Dedifferentiated amniotic fluid mesenchymal stem cell (primary cell): ENCODE results near the gene OR51E2.
A peak's percentile ranks its signal among the peaks of the same experiment; 100 is the strongest.

Experiments used
- DNase-seq: peaks from one replicate; pipeline ENCODE4 v3.0.0-alpha.2; 2016; ENCODE audit errors: extremely low spot score

The OR51E2 gene

DNA sequence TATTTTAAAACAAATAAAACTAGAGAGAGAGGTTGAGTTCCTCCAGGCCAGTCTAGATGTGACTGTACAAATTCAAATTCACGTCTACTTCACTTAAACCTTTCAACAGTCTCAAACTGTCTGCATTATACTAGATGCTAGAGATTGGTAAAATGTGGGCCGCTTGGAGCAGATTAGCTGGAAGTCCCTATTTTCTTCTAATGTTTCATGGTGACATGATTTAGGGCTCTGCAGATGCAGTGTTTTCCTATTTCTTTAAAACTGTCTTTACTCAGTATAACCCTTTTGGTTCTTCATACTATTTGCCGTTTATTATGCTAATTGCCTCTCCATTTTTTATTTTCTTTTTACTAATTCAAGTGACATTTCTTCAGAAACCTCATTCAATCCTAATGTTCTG lies 33.5 kb downstream of the OR51E2 start:
- DNase-seq, result no peak

DNA sequence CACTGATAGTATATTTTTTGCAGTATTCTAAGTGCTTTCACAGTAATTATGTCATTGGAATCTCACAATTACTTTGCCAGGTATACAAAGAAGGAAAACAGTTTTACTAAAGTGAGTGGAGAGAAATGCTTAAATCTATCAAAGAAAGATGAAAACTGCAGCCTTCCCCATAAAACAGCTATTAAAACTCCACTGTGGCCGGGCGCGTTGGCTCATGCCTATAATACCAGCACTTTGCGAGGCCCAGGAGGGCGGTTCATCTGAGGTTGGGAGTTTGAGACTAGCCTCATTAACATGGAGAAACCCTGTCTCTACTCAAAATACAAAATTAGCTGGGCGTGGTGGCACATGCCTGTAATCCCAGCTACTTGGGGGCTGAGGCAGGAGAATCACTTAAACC lies 34.8 kb downstream of the OR51E2 start:
- no peak for DNase-seq

DNA sequence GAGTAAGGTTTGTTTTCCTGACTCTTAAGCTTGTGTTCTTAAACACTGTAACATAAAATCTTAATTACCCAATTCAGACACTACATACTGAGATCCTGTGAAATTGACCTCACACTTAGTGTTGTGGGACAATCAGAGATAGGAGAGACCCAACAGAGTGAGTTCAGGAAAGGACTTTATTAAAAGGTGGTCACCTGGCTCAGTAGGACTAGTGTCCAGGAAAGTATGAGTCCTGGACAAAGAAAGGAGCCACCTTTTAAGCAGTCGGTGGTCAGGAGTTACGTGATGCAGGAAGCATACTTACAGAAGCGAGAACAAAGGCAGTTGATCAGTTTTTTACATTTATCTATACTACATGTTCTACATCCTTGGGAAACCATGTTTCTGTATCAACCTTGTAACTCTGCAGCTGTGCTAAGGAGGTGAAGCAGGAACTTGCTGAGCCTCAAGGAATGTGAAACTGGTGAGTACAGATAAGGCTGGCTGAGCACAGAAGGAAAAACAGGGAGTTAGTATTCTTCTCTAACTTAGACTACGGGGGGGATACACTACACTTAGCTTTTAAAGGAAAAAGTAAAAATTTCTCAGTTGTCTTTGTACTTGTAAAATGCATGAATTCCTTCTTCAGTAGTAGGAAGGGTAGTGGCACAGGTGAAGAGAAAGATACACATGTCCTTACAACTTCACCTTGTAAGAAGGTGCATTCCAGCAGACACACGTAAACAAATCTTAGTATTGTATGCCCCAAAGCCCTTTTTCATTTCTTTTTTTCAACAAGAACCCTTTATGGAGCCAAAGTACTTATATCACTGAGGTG lies 38.8 kb downstream of the OR51E2 start:
- DNase-seq, result no peak

DNA sequence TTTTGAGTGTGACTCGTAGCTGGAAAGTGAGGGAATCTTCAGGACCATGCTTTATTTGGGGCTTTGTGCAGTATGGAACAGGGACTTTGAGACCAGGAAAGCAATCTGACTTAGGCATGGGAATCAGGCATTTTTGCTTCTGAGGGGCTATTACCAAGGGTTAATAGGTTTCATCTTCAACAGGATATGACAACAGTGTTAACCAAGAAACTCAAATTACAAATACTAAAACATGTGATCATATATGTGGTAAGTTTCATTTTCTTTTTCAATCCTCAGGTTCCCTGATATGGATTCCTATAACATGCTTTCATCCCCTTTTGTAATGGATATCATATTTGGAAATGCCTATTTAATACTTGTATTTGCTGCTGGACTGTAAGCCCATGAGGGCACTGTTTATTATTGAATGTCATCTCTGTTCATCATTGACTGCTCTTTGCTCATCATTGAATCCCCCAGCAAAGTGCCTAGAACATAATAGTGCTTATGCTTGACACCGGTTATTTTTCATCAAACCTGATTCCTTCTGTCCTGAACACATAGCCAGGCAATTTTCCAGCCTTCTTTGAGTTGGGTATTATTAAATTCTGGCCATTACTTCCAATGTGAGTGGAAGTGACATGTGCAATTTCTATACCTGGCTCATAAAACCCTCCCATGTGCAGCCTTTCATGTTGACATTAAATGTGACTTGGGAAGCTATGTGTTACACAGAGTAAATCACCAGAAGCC lies 42.9 kb downstream of the OR51E2 start:
- no peak for DNase-seq

DNA sequence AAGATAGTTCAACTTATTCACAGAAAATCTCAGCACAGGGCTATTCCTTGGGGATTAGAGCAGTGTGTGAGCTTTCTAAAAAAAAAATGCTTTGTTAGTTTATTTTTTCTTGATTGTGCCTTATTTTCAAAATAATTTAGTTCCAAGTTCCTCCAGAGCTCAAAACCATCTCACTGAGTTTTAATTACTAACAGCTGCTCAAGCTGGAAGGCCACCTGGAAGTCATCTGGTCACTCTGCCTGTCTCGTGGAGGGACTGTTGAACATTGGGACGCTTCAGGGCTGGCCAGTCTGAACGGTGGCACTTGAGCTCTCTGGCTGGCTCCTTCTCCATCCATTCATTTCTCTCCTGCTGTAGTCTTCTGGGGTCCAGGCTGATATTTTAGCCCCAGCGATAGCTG lies 49.9 kb downstream of the OR51E2 start:
- no peak for DNase-seq

DNA sequence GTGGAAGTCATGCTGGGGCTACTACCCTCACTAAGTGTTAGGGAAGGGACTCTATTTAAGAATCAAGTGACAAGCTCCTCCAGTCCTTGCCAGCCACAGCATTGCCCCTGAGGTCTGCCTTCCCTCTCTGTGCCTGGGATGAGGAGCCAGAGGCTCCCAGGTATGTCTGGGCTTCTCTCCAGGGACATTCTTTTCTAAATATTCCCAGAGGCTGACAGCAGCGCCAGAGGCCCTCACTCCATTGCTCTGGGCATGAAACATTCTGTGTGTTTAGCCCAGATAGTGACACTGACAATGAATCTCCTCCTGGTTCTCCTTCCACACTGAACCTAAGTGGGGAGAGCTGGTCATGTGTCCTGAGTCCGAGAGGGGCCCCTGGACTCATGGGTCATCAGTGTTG lies 51.7 kb downstream of the OR51E2 start:
- DNase-seq, result no peak

DNA sequence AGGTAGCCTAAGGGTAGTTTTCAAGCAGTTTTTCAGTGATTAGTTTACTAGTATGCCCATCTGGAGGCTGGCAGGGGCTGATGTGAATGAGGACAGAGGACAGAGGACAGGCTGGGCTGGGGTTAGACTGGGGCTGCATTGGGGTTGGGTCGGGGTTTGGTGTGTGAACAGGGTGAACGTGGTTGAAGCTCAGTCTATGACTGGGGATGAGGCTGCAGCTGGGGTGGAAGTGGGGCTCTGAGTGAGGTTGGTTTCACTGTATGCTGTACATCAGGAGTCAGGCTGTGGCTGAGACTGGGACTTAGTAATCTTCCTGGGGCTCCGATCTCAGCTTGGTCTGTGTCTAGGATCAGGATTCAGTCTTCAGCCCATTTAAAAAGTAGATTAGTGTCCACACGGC lies 53.4 kb downstream of the OR51E2 start:
- DNase-seq, result no peak

DNA sequence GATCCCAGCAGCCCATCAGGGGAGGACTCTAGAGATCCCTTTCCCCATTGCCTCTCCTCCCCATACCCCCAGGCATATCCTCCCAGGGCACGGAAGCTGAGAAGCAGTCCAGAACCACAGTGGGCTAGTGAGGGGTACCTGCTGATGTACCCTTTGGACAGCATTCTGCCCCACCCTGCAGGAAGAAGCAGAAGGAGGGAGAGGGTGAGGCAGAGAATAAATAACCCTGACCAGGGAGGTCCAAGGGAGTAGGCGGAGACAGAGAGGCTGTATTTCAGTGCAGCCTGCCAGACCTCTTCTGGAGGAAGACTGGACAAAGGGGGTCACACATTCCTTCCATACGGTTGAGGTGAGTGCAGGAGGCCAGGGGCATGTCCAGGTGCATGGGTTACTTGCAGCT lies 54.0 kb downstream of the OR51E2 start, which contains the start of gene OR51E1:
Gene OR51E1 (plus strand): TSS at position 301 of the 400 bp plus-strand sequence. CDS start 8,545 bp downstream, outside the sequence.
- DNase-seq, result no peak

DNA sequence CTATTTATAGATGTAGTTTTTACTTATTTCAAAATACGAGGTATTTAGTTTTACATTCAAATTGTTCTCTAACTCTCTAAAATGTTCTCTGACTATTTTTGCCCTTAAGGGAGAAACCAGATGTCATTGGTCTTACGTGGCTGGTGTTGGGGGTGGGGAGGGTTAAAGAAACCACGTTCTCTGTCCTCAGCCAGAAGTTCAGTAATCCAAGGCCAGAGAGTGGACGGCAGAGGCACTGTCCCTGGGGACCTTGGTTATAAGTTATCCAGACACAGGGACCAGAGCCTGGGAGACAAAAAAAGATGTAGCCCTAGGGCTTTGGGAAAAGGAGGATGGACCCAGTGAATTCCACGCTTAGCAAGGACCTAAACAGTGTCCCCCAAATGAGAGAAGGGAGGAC lies 54.6 kb downstream of the OR51E2 start:
- no peak for DNase-seq

DNA sequence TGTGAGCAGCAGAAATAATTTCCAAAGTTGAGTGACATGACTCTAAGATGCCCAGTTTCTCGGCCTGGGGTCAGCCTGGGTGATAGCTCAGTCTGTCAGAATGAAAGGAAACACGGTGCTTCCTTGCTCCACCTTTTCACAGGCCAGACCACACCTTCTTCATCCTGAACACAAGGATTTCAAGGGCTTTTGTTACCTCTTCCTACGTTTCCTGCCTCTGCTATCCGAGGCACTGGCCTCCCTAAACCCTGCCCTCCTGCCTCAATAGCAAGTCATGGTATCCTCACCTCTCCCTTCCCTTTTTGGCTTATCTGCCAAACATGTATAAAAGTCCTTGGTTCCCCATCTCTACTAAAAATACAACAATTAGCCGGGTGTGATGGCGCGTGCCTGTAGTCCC lies 55.6 kb downstream of the OR51E2 start:
- DNase-seq, result no peak

DNA sequence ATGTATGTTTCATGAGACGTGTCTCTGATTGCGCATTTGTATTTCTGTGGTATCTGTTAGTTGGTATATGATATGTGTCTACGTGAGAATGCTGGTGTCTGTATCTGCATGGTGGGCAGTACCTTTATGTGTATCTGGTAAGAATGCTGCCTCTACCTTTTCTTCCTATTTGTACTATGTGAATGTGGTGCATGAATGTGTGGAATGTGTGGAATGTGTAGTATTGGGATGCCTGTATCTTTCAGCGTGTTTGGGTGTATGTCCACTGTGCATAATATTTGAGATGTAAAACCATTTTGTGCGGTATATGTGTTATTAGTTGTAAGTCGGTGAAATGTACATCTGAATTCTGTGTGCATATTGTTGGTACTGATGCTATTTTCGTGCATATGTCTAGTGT lies 56.2 kb downstream of the OR51E2 start:
- no peak for DNase-seq

DNA sequence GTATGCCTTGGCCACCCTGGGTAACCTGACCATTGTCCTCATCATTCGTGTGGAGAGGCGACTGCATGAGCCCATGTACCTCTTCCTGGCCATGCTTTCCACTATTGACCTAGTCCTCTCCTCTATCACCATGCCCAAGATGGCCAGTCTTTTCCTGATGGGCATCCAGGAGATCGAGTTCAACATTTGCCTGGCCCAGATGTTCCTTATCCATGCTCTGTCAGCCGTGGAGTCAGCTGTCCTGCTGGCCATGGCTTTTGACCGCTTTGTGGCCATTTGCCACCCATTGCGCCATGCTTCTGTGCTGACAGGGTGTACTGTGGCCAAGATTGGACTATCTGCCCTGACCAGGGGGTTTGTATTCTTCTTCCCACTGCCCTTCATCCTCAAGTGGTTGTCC lies 57.7 kb downstream of the OR51E2 start:
- no peak for DNase-seq

DNA sequence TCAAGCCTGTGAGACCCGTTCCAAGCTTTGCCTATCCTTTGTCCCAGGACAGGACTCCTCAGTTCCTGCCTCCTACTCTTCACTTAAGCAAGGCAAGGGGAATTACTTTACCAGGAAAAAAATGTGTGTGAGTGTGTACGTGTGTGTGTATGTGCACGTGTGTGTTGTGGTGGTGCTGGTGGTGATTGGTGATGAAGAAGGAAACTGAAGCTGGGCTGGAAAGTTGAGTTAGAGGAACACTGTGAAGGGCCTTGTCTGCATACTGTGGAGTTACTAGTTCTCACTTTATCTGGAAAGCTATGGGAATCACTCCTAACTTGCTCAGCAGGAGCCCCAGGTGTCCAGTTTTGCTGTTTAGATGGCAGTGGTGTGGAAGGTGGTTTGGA lies 60.0 kb downstream of the OR51E2 start:
- no peak for DNase-seq

DNA sequence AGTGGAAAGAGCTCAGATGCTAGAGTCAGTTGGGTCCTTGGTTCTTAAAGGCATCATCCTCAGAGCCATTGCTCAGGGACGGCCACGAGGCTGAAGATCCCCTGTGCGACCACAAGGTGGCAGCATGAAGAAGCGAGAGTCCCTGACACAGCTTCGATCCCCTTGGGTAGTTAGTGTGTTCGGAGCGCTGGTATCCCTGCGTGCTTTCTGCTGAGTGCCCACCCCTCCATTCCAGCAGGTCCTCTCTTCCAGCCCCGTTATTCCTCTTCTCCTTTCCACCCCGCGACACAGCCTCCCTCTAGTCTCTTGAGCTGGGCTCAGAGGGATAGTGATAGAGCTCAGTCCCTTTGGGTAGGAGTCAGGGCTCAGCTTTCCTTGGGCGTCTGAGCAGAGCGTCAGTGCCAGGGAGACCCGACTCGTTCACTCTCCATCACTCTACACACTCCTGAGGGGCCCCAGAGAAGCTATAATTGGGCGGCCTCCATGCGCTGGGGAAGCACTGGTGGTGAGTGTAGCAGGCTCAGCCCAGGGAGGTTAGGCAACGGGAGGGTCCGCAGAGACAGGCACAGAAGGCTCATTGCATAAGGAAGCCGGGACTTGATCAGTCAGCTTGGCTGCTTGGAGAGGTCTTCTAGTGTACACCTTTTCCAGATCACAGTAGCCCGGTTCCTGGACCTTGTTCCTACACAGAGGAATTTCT lies 60.5 kb downstream of the OR51E2 start, which contains the start of gene OR51D1:
Gene OR51D1 (plus strand): TSS at position 516 of the 700 bp plus-strand sequence. CDS start 2,314 bp downstream, outside the sequence.
- peak; percentile 31 for DNase-seq

DNA sequence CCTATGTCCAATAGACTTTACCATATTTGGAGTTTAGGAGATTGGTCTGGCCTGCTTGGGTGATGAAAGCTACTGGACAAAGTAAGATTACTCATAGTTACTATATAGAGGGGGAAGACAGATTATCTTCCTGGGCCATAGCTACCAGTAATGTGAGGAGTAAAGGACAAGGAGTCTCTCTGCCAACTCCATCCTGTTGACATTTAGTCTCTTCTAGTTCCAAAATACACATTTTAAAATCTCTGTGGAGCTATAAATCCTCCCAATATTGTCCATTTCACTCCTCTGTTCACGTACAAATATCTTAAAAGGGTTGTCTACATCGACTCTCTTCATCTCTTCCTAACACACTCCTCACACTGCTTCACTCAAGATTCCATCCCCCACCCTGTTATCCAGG lies 61.5 kb downstream of the OR51E2 start:
- no peak for DNase-seq
